ENCODE data around the gene VRK3.

The VRK3 gene

GRCh38 chr19:49929611-49930482, 95.3 kb downstream of the VRK3 start:
- peak; percentile 96 for DNase-seq

DNA sequence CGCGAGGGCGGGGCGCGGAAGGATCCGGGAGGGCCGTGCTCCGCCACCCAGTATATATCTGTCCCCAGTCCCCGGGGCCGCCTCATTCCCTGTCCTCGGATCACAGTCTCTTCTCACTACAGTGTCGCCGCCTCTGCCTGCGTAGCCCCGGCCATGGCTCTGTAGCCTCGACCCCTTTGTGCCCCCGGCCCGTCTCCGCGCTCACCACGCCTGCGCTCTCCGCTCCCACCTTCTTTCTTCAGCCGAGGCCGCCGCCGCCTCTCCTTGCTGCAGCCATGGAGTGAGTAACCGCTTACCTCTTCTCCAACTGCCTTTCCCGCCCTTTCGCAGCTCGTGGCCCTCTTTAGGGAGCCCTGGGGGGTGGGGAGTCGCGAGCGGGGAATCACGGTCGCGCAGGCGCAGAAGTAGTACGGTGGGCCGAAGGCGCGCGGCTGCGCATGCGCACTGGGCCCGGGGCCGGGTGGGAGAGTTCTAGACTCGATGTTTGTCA, 96.0 kb downstream of the VRK3 start, which contains the start of the genes ATF5 and NUP62:
Gene ATF5 (plus strand): TSS at position 85 of the 490 bp plus-strand sequence. CDS start 1,646 bp downstream, outside the sequence.
Gene NUP62 (minus strand): TSS at position 384 of the 490 bp plus-strand sequence. CDS start 19,697 bp downstream, outside the sequence.
- DNase-seq: peak; percentile 87

DNA sequence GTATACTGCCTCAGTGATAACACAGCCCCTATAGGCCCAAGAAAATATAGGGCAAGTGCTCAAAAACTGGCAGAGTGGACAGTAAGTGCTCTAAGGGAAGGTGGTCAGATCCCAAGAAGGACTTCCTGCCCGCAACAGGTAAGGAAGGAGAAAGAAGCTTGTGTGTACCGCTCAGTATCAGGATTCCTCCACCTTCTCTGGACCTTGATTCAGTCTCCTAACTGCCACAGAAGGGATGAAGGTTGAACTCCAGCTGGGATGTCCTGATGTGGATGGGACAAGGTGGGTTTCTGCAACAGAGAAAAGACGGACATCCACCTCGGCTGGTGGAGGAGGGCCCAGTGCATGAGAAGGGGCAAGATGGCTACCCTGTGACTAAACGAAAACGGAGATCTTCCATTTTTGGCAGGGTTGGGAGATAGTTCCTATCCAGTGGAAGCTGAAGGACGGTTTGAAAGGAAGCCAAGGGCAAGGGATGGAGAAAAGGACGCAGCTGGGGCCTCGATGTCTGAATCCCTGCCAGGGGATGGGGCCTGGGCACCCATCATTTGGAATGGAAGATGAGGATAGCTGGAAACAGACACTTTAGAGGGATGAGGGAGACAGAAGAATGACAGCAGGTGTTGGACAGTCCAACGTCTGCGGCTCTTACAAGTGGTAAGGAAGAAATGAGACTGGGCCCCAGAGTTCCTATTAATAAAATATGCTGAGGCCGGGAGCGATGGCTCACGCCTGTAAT, 97.5 kb downstream of the VRK3 start:
- DNase-seq: no peak

DNA sequence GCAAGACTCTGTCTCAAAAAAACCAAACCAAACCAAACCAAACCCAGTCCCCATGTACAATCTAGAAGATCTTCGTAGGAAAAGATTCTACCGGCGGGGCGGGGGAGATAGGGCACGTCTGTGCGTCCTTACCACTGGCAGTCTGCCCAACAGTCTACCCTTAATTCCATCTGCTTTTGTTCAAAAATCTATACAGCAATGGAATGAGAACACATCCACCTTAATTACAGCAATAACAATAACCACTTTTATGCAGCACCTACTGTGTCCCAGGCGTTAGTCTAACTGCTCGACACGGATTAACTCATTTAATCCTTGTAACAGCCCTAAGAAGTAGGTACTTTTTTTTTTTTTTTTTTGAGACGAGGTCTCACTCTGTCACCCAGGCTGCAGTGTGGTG, 98.7 kb downstream of the VRK3 start:
- no peak for DNase-seq
